GM12801 (cell line): ENCODE measurements around the gene SNCAIP.

Experiments
- TF ChIP-seq, protein P1 (sequence below): IDR thresholded peaks from one replicate; pipeline ENCODE4 v1.5.1; 2011; ENCODE audit warnings: control low read depth; ENCODE audit not compliant: insufficient read length; ENCODE audit errors: extremely low read depth

The SNCAIP gene

DNA sequence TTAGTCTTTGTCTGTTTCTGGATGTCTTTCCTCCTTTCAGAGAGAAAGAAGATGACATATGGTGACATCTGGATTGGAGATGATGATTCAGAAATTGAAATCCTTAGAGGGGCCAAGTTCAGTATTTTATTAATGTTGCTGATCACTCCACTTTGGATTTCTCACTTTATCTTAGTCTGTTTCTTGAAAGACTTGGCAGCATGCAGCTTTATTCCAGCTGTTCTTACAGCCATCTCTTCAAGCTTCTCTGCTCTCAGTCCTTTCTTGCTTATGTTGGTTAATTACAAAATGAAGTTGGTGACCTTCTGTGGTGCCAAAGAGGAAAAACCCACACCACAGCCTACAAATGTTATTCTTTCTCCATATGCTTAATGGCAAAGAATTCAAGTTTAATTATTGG is 62.1 kb downstream of the SNCAIP start:
- TF ChIP-seq, protein P1, sequence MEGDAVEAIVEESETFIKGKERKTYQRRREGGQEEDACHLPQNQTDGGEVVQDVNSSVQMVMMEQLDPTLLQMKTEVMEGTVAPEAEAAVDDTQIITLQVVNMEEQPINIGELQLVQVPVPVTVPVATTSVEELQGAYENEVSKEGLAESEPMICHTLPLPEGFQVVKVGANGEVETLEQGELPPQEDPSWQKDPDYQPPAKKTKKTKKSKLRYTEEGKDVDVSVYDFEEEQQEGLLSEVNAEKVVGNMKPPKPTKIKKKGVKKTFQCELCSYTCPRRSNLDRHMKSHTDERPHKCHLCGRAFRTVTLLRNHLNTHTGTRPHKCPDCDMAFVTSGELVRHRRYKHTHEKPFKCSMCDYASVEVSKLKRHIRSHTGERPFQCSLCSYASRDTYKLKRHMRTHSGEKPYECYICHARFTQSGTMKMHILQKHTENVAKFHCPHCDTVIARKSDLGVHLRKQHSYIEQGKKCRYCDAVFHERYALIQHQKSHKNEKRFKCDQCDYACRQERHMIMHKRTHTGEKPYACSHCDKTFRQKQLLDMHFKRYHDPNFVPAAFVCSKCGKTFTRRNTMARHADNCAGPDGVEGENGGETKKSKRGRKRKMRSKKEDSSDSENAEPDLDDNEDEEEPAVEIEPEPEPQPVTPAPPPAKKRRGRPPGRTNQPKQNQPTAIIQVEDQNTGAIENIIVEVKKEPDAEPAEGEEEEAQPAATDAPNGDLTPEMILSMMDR: no peak

DNA sequence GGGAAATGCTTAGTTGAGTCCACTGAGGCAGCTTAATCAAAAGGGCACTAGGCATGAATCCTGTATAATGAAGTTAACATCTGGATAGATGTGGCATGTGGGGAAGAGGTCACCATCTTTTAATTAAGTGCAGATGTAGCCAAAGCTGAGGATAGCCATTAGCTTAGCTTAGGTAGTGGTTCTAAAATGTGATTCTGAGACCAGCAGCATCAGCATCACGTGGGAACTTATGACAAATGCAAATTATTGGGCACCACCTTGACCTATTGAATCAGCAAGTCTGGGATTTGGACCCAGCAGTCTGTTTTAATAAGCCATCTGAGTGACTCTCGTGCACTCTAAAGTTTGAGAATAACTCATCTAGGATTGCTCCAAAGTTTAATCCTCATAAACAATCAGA is 63.8 kb downstream of the SNCAIP start:
- TF ChIP-seq, protein P1: no peak

DNA sequence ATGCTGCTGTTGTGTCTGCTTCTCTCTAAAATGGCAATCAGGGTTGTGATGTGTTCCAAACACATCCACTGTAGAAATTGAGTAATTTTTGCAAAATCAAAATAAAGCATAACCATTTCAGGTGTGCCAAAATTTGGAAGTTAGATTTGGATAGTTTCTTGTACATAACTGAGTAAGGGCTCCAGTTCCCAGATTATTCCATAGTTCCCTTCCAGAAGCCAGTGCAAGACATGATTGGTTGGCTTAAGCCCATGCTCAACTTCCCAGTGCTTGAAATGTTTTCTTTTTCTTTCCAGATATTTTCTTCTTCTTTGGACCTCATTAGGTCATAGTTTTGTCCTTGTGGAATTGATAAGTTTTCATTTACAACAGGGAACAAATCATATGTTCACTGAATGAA is 64.2 kb downstream of the SNCAIP start:
- TF ChIP-seq, protein P1: no peak

DNA sequence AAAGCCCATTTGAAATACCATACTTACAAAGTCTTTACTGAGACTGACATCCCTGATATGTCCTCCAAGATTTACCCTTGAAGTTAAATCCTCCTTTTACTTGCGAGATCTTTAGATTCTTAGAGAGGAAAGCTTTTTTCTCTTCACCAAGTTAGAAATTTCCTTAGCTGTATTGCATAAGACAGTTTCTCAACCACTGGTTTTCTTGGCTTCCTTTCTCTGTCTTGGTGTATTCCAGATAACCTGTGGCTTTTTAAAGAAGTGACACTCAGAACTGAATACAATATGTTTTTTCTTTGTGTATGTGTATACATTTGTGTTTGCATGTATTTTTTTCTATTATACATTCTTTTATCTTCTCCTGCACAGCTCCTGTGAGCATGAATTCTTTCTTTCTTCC is 65.0 kb downstream of the SNCAIP start:
- TF ChIP-seq, protein P1: no peak

DNA sequence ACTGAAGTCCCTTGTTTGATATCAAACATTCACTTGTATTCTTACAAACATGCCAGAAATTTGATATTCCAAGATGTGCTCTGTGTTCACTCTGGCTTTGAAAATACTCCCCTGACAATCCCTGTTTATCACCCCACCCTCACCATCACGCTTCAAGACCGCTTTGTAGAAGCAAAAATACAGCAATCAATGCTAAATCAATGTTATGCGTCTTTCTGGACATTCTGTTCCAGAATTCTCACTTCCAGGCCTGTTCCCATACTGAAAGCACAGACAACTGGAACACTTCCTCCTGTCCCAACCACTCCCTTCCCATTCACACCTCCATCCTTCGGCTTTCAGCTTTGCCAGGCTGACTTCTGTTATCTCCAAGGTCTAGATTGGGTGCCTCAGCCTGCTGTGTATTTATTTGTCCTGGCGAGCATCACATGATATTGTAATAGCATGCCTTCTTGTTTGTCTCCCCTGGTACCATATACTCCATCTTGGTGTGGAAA is 72.8 kb downstream of the SNCAIP start:
- TF ChIP-seq, protein P1: no peak

DNA sequence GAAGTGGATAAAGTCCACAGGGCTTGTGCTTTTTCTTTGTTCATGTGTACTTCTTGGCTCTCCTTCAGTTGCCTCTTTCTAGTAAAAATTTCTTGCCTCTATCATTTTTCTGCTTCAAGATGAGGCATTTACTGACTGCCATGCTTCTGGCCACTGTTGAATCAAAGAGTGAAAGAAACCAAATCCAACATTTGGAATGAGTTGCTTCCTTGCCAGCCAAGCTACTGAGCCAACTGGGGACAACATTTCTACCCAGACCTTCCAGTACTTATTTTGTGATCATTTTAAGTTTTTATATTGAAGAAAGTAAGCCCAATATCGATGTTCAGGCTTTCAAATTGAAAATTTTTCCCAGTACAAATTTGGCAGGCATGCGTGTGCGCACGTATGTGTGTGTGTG is 73.2 kb downstream of the SNCAIP start:
- TF ChIP-seq, protein P1: no peak

DNA sequence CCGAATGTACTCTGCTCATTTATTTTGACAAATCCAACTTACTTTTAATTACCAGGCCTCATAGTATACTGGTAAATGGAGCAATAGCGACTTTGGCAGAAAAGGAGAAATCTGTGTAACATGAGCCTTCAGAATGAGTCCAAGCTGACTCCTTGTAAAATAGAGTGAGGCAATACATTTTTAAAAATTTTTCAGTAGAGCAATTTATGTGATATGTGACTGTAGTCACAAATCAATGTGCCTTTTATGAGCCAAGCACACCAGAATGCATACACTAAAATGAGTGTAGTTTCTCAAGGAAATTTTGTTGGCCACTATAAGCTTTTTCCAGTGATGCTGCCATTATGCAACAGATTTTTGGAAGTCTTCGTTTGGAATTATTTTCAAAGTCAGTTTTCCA is 73.8 kb downstream of the SNCAIP start:
- TF ChIP-seq, protein P1: no peak

DNA sequence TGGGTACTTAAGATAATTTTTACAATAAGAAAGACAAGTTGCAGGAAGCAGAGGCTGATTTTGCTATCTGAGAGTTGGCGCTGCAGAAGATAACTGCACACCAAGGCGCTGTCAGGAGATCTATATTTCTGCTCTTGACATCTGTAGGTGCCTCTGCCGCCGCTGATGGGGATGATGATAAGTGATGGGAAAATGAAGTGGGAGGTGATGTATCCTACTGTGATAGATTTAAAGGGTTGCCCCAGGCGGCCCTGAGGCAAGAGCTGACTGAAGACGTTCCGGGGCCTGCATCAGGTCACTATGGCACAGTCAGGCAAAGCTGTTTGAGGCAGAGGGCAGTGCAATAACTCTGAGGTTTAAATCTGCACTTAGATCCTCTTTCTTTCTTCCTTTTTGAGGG is 78.1 kb downstream of the SNCAIP start:
- TF ChIP-seq, protein P1: no peak
